Measurements from ENCODE around the gene S100A16.

The S100A16 gene

DNA sequence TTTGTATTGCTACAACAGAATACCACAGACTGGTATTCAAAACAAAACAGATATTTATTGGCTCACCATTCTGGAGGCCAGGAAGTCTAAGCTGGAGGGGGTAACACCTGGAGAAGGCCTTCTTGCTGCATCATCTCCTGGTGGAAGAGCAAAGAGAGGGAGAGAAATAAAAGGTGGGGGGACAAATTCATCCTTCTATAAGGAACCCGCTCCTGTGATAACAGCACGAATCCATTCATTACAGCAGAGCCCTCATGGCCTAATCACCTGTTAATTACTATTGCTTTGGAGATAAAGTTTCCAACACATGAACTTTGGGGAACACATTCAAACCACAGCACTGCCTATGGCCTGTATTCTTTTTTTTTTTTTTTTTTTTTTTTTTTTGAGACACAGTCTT is 52.7 kb downstream of the S100A16 start:
- no peak for DNase-seq

DNA sequence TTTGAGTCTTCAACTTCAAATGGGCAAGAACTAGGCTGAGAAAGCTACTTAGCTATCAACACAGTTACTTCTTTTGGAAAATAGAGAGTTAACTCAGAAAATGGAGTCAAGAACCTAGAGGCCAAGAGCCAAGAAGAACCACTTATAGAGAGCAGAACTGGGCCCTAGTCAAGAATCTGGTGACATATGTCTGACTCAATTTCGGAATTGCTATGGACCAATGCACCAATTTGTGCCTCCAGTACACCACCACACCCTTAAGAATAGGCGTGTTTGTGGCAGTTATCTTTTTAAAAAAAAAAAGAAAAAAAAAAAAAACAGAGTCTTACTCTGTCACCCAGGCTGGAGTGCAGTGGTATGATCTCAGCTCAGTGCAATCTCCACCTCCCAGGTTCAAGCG is 55.1 kb downstream of the S100A16 start:
- DNase-seq: no peak
